HG03575 (cell line): ENCODE results near the gene TADA1.
"Not testable (repeated sequence)": the region's sequence is repeated elsewhere in the genome, so short reads cannot be mapped to it uniquely, and the experiment has no call there.

ENCODE experiments used
- ATAC-seq: cut with Tn5 transposase; IDR thresholded peaks from one replicate; pipeline ENCODE4 v1.9.1; 2021; ENCODE audit not compliant: unreplicated experiment, insufficient number of reproducible peaks, low FRiP score; ENCODE audit errors: extremely low read depth

The TADA1 gene

DNA sequence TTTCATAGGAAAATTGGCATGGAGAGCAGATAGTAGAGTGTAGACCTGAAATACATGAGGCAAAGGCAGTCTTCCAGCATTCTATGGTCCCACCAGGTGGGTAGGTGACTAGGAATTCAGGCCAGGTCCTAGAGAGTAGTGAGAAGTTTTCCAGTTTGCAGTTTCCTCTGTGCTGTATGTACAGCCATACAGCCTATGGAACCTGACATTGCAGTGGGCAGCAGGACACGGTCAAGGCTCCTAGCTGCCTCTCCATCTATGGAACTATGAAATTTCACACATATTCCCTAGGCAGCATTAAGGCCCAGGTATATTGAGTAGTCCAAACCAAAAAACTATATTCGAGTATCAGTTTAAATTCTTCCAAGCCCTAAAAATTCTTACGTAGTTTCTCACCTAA lies 20.5 kb downstream of the TADA1 start:
- no peak for ATAC-seq

DNA sequence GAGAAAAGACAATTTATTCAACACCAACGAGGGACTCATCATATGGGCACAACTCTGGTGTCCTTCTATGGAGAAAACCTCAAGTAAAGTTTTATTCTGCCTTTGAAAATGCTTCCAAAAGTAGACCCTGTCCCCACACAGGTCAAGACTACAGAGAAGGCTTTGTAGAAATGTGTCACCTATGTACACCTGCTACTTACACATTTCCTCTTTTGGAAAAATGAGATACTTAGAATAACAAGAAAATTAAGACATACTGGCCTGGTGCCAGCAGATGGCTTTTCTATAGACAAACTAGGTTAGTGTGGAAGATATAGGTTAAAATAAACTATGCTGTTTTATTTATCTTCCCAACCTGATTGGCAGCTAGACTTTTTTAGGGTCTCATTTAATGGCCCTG lies 23.1 kb downstream of the TADA1 start:
- ATAC-seq: no peak

DNA sequence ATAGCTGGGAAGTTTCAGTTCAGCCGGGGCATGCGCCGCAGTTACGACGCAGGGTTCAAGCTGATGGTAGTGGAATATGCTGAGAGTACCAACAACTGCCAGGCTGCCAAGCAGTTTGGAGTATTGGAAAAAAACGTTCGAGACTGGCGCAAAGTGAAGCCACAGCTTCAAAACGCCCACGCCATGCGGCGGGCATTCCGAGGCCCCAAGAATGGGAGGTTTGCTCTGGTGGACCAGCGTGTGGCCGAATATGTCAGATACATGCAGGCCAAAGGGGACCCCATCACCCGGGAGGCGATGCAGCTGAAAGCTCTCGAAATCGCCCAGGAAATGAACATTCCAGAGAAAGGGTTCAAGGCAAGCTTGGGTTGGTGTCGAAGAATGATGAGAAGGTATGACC lies 26.9 kb downstream of the TADA1 start:
- ATAC-seq: no peak

DNA sequence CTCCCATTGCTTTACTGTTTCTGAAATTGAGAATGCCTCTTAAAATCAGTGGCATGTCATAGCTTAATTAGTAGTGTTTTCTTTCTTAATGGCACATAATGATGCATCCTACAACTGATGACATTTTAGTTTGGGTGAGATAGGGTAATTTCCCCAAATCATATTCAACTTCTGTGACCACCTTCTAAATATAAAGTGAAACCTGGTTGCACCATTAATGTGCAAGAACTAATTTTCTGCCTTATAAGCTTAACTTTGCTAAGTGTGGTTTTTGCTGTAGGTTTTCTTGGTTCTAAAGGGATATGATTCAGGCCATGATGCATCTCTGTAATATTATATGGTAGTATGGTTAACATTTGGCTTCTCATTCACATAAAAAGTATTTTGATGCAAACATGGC lies 27.9 kb downstream of the TADA1 start:
- ATAC-seq: no peak

DNA sequence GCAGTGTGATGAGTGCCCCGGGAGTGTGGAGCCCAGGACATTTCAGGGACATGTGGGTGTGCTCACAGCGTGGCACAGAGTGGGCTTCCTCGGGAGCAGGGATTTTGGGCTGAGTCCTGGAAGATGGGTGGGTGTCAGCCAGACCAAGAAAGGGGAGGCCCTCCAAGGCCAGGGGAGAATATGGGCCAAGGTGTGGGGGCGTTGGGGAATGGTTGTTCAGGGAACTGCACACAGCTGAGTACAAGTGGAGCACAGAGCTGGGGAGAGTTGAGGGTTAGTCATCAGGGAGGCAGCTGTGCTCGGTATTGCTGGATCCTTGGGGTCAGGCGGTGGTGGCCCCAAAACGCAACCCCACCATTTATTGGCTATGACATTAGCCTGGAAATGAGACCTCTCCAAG lies 31.3 kb downstream of the TADA1 start:
- no peak for ATAC-seq

DNA sequence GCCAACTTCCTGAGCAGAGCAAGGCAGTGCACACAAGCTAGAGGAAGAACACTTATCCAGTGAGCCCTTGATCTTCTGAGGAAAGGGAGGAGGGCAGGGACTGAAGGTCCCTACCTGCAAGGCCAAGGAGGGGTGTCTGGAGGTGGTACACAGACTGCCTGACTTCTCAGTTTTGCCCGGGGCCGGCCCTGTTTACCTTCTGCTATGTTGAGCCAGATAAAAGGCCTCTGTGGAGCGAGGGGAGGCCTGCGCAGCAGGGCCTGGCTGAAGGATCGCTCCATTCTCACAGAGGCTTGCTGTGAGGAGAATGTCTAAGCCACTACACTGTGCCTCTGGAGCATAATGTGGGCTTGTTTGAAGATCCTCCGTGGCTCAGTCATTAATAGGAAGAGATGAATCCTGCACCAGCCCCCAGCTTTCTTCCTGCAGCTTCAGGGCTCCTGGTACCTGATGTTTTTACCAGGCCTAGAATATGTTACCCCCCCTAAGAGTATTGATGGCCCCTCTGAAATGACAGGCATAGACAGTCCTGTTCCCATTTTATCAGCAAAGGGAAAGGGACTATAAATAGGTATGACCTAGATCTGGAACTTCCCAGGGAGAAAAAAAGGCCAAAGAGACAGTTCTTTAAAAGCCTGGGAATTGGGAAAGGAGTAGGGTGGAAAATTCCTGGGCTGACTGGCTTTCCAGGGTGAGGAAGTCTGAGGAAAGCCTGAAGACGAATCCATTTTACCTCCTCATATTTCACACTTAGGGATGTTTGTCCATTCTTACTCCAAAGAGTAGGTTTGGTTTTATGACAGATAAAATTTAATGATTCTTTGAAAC lies 32.1 kb downstream of the TADA1 start:
- ATAC-seq: no peak

DNA sequence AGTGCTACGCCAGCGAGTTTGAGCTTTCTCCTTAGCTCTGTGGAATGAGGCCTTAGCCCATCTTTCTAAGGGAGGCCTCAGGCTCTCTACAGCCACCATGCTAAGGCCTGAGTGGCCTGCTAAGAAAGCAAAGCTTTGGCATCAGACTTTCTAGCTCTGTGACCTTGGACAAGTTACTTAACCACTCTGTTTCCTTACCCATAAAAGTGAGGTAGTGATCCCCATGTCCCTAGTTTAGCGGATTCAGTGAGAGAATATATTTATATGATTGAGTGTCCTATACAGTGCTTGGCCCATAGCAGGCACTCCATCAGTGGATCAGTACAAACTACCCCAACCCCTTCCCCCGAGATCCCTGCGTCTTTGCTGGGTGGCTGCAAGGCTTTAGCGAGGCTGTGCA lies 32.7 kb downstream of the TADA1 start:
- ATAC-seq: no peak

DNA sequence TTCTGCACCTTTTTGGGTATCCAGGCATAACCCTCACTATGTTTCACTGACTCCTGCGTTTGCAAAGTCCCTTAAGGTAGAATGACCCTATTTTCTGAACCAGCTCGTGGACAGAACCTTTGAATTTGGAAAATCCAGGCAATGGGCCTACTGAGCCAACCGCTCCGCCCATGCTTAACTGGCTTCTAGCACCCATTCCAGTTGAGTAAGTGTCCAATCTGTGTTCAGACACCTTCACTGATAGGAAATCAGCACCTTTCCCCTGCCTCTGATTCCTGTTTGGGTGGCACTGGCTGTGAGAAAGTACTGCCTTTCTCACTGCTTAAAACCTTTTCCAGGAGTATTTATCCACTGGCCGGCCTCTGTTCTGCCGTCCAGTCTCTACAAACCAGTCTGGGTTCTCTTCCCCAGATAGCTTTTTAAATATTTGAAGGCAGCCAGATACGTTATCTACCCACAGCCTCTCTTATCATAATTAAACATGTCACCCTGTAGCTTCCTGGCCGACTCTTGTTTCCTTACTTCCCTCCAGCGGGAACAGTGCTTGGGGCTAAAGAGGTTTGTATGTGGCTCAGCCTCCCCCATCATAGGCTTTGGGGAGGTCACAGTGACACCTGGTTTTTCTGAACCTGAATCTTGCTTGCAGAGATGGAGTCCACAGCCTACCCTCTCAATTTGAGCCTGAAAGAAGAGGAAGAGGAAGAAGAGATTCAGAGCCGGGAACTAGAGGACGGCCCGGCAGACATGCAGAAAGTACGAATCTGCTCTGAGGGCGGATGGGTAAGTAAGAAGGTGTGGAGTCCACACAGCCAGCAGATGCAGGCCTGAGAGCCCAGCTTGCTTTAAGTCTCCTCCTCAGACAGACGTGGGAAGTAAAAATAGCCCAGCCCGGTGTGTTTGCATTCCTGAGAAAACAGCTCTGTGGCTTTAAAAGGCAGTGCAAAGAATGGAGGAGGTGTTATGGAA lies 35.5 kb downstream of the TADA1 start:
- no peak for ATAC-seq

DNA sequence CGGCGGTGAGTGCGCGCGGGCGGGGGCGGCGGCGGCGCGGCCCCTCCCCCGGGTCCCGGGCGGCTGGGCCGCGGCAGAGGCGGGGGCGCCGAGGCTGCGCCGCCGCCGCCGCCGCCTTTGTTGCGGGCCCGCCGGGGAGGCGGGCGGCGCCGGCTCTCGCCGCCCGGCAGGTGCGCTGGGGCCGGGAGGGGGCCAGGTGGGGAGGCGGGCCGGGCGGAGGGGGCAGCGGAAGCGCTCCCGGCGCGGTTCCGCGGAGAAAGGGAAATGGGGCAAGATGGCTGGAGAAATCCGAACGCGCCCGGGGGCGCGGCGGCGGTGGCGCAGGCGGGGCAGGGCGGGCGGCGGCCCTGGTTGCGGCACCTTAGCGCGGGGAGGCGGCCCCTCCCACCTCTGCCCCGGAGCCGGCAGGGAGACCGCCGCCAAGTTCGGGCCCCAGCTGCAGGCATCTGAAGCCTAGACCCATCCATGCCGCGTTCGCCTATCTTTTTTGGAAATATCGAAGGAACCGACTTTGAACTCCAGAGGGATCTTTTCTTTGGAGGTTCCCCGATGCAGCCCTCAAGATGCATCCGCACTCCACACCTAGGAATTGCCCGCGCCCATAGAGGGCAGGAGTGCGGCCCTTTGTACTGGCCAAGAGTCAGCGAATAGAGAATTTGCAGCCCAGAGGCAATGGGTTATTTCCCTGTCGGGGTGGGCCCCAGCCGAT lies 36.3 kb downstream of the TADA1 start:
- ATAC-seq: no peak

DNA sequence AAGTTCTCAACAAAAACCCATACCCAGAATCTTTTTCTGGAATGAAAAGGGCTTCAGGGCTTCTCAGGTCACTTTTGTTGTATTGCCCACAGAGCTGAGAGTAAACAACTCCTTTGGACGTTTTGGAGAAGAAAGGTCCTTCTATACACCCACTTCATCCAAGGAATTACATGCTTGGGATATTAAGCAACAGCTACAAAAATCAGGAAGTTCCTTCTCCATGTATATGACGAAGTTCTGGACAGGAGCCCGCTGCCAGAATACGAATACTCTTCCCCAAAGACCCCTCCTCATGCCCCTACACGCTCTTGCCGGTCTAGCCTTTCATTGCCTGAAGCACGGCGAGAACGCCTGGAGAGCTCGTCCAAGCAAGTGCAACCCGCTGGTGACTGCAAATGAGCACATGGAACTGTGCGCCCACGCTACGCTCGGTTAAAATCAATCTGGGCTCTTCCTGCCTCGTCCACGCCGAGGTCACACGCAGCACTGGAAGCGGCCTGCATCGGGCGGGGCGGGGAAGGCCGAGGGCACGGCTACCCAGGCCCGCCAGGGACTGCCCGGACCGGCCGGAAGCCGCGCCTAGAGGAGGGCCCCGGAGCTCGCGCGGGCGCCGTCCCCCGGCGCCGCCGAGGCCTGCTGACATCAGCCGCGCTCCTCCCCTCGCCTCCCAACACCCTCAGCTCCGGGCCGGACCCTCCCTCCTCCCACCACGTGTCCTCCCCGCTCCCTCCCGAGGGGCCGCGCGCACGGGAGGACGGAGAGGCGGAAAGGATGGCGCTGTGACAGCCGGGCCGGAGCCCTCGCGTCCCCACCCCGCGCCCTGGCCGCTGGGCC lies 37.1 kb downstream of the TADA1 start, which contains the start of gene POGK:
Gene POGK (plus strand): TSS at position 710 of the 834 bp plus-strand sequence. CDS start 1,482 bp downstream, outside the sequence.
- ATAC-seq: peak; percentile 74

DNA sequence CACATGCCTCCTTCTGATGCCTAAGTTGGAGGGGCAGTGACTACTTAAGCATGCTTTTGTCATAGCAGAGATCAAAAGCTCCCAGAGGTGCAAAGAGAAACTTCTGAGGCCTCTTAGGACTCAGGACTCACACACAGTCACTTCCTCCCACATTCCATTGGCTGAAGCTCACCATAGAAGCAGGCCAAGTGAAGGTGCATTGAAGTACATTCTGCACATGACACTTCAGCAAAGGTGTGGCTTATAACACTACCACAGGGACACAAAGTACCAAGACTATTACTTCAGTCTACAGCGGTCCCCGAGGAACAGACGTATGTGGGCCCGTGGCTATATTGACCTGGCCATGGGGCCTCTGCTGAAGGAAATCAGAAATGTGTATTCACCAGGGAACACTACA lies 39.3 kb downstream of the TADA1 start:
- ATAC-seq: no peak

DNA sequence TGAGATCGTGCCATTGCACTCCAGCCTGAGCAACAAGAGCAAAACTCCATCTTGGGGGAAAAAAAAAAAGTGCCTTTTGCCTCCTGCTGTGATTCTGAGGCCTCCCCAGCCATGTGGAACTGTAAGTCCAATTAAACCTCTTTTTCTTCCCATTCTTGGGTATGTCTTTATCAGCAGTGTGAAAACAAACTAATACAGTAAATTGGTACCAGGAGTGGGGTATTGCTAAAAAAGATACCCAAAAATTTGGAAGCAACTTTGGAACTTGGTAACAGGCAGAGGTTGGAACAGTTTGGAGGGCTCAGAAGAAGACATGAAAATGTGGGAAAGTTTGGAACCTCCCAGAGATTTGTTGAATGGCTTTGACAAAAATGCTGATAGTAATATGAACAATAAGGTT lies 46.3 kb downstream of the TADA1 start:
- not testable (repeated sequence) for ATAC-seq

DNA sequence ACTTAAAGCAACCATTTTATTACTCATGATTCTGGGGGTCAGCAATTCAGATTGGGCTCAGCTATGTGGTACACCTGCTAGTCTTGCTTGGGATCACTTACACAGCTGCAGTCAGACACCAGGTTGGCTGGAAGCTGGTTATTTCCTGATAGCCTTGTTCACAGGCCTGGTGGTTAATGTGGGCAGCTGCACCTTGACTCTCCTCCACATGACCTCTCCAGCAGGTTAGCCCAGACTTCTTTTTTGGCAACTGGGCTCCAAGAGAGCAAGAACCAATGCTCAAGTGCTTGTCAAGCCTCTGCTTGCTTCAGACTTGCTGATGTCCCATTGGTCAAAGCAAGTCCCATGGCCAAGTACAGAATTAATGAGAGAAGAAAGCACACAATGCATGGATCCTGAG lies 48.6 kb downstream of the TADA1 start:
- ATAC-seq: no peak

DNA sequence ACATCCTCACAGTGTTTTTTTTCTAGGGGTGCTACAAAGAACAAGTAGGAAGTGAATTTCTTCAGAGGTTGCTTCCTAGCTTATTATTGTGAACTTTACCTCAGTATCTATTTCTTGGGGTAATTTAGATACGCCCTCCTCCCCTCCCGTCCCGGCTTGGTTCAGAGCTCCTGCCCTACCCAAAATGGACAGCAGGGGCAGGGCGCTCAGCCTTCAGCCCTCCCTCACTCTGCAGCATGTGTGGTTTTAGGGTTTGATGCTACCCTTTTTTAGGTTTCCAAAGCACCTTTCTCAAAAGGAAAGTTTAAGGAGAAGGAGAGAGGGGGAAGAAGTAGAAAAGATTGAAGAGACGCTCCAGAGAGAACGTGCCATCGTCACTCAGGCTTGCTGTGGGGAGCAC lies 53.7 kb downstream of the TADA1 start:
- ATAC-seq: no peak

DNA sequence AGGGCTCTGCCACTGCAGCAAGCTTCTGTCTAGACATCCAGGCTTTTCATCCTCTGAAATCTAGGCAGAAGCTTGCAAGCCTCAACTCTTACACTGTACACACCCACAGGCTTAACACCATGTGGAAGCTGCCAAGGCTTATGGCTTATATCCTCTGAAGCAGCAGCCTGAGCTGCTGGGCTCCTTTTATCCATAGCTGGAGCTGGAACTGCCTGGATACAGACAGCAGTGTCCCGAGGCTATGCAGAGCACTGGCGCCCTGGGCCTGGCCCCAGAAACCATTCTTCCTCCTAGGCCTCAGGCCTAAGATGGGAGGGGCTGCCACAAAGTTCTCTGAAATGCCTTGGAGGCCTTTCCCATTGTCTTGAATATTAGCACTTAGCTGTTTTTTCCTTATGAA lies 56.1 kb downstream of the TADA1 start:
- ATAC-seq: no peak

DNA sequence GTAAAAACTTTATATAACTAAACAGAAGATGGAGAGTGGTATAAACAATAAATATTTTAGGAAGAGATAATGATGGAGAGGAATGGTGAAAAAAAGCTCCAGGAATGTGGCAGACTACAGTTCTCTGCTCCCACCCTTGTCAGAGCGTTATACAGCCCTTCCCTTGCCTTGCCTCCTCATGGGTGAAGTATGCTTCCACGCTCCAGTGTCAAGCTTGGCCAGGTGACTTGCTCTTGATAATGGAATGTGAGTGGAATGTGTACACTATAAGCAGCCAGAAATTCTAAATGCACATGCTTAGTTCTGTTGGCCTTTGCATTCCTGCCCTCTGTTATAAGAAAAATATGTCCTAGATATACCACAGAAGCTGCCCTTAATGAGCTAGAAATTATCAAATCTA lies 61.5 kb downstream of the TADA1 start:
- ATAC-seq: no peak

DNA sequence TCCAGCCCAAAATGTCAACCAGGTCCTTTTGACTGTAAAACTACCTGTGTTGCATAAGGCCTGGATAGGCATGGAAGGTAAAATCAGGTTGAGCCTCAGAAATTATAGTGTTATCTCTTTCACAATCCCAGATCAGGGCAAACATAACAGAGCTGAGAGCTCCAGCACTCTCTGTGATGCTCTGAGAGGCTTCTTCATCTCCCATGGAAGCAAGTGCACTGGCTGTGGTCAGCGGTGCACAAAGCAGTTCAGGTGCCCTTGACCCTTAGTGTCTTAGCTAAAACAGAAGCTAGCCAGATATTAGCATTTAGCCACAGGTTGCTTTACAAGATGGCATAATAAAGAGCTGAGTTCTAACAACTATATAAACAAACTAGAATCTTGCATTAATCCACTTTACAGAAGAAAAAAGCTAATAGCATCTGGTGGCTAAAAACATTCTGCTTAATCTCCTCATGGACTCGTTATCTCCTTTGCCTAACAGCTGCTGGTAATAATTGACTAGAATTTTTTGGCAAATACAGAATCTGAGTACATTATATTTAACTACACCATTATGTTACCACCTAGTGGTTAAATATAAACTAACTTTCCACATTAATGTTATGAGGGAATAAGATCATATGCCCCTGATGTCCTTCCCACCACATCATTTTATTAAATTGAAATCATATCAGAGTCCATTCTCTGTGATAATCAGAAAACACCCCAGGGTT lies 62.4 kb downstream of the TADA1 start:
- no peak for ATAC-seq

DNA sequence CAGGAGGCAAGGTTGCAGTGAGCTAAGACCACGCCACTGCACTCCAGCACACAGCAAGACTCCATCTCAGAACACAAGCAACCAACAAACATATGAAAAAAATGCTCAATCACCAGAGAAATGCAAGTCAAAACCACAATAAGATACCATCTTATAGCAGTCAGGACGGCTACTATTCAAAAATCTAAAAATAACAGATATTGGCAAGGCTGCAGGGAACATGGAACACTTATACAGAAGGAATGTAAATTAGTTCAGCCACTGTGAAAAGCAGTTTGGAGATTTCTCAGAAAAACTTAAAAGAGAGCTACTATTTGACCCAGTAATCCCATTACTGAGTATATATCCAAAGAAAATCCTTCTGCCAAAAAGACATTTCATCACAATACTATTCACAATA lies 64.4 kb downstream of the TADA1 start:
- no peak for ATAC-seq
